Activated CD8-positive, alpha-beta memory T cell treated with anti-CD3 and anti-CD28 coated beads, Interleukin-2, amount 50 U/mL, for 24 hours (primary cell): Measurements from ENCODE around the gene PDE2A.

Experiments
- DNase-seq: peaks from one replicate; pipeline ENCODE4 v3.0.0-alpha.2; 2020; ENCODE audit errors: extremely low read depth

PDE2A gene

GRCh38 chr11:72613977-72614376 is 60.2 kb downstream of the PDE2A start:
- no peak for DNase-seq

- DNase-seq, result no peak
Observed at GRCh38 chr11:72613450-72613849, 60.8 kb downstream of the PDE2A start.

- DNase-seq, result no peak
Observed at GRCh38 chr11:72609476-72609875, 64.7 kb downstream of the PDE2A start.

GRCh38 chr11:72609045-72609444 is 65.2 kb downstream of the PDE2A start:
- DNase-seq, result no peak

- DNase-seq, result no peak
Observed at GRCh38 chr11:72607496-72607895, 66.7 kb downstream of the PDE2A start.

- no peak for DNase-seq
Observed at GRCh38 chr11:72606748-72607468, 67.3 kb downstream of the PDE2A start.

GRCh38 chr11:72605973-72606747 is 68.1 kb downstream of the PDE2A start:
- DNase-seq, result no peak

GRCh38 chr11:72604256-72604655 is 70.0 kb downstream of the PDE2A start:
- DNase-seq, result no peak

GRCh38 chr11:72602250-72602904 is 71.8 kb downstream of the PDE2A start:
- DNase-seq, result no peak

- no peak for DNase-seq
Observed at GRCh38 chr11:72600557-72600956, 73.7 kb downstream of the PDE2A start.

- DNase-seq, result no peak
Observed at GRCh38 chr11:72599325-72600117, 74.7 kb downstream of the PDE2A start.

- no peak for DNase-seq
Observed at GRCh38 chr11:72598906-72599305, 75.3 kb downstream of the PDE2A start.

- no peak for DNase-seq
Observed at GRCh38 chr11:72598466-72598865, 75.8 kb downstream of the PDE2A start.

- no peak for DNase-seq
Observed at GRCh38 chr11:72597721-72598120, 76.5 kb downstream of the PDE2A start.

GRCh38 chr11:72595292-72595684 is 78.9 kb downstream of the PDE2A start:
- no peak for DNase-seq

GRCh38 chr11:72594493-72595291 is 79.5 kb downstream of the PDE2A start:
- DNase-seq, result no peak

- DNase-seq, result no peak
Observed at GRCh38 chr11:72592698-72593495, 81.3 kb downstream of the PDE2A start.

GRCh38 chr11:72591785-72592502 is 82.3 kb downstream of the PDE2A start:
- no peak for DNase-seq

GRCh38 chr11:72591023-72591422 is 83.2 kb downstream of the PDE2A start:
- DNase-seq, result no peak
